Ectodermal cell (in vitro differentiated cells): ENCODE measurements around the gene UBR1.
"Not testable (repeated sequence)": the region's sequence is repeated elsewhere in the genome, so short reads cannot be mapped to it uniquely, and the experiment has no call there.

Experiments used
- H3K27ac ChIP-seq: 2 replicates; pipeline ENCODE4 v1.7.0; 2013; ENCODE audit warnings: mild to moderate bottlenecking, low read depth, low read length; ENCODE audit not compliant: insufficient read depth, poor library complexity, severe bottlenecking
- H3K27me3 ChIP-seq: 2 replicates; pipeline ENCODE4 v1.7.0; 2013; ENCODE audit warnings: mild to moderate bottlenecking, low read length; ENCODE audit not compliant: insufficient read depth, control insufficient read depth, poor library complexity, severe bottlenecking
- H3K36me3 ChIP-seq: one replicate; pipeline ENCODE4 v1.7.0; 2013; ENCODE audit warnings: low read length; ENCODE audit not compliant: control insufficient read depth, insufficient read depth
- H3K4me1 ChIP-seq: one replicate; pipeline ENCODE4 v1.7.0; 2013; ENCODE audit warnings: low read length; ENCODE audit not compliant: control insufficient read depth, insufficient read depth
- H3K4me3 ChIP-seq: 2 replicates; pipeline ENCODE4 v1.7.0; 2013; ENCODE audit warnings: low read depth, low read length, control low read depth; ENCODE audit not compliant: insufficient read depth
- H3K9me3 ChIP-seq: 2 replicates; pipeline ENCODE4 v1.7.0; 2013; ENCODE audit warnings: mild to moderate bottlenecking, low read length, moderate library complexity; ENCODE audit not compliant: control insufficient read depth
- WGBS, 2 experiments: methylation state at CpG; one replicate each; pipeline ENCODE4 v1.1.7; 2013; ENCODE audit warnings: missing lambda C conversion rate in 2 of 2; 5-methylcytosine and 5-hydroxymethylcytosine counted together

Gene UBR1

GRCh38 chr15:42992626-42993025 is 113.2 kb downstream of the UBR1 start:
- WGBS, 2 experiments, result 96 to 98% methylated on average over 3 of the region's 3 CpGs
- H3K36me3 ChIP-seq, result peaks cover 9% of the 10 kb centered on the region
- no peak overlapping the region for H3K4me3 ChIP-seq
- no peaks in the 10 kb centered on the region for H3K4me1 ChIP-seq
- H3K27ac ChIP-seq, result no peak overlapping the region
- no peaks in the 10 kb centered on the region for H3K27me3 ChIP-seq
- H3K9me3 ChIP-seq, result no peaks in the 10 kb centered on the region

- Histone ChIP-seq H3K36me3 (peaks cover 3% of the 10 kb centered on the region), H3K9me3 (no peaks in the 10 kb centered on the region), H3K27me3 (no peaks in the 10 kb centered on the region), H3K27ac (no peak overlapping the region), H3K4me1 (no peaks in the 10 kb centered on the region), H3K4me3 (no peak overlapping the region)
- WGBS, 2 experiments, result 95% methylated on average over 20 of the region's 20 CpGs
Measured at GRCh38 chr15:42986693-42987342, 119.0 kb downstream of the UBR1 start.

- WGBS, 2 experiments, result 100% methylated on average over 1 of the region's 1 CpG
- Histone ChIP-seq H3K27ac (no peak overlapping the region), H3K36me3 (peaks cover 7% of the 10 kb centered on the region), H3K4me1 (no peaks in the 10 kb centered on the region), H3K9me3 (no peaks in the 10 kb centered on the region), H3K4me3 (no peak overlapping the region), H3K27me3 (no peaks in the 10 kb centered on the region)
Measured at GRCh38 chr15:42984493-42985034, 121.3 kb downstream of the UBR1 start.

- not testable (repeated sequence) for H3K4me3 ChIP-seq, H3K27ac ChIP-seq, H3K4me1 ChIP-seq, H3K9me3 ChIP-seq, H3K27me3 ChIP-seq
- peaks cover 15% of the 10 kb centered on the region for H3K36me3 ChIP-seq
- WGBS, 2 experiments, result 96 to 98% methylated on average over 6 of the region's 6 CpGs
Measured at GRCh38 chr15:42979113-42979512, 126.7 kb downstream of the UBR1 start.

- Histone ChIP-seq H3K9me3 (no peaks in the 10 kb centered on the region), H3K4me1 (no peaks in the 10 kb centered on the region), H3K27ac (no peak overlapping the region), H3K36me3 (peaks cover 32% of the 10 kb centered on the region), H3K4me3 (no peak overlapping the region), H3K27me3 (no peaks in the 10 kb centered on the region)
- WGBS, 2 experiments, result 87 to 88% methylated on average over 2 of the region's 2 CpGs
Measured at GRCh38 chr15:42974202-42974862, 131.5 kb downstream of the UBR1 start.

DNA sequence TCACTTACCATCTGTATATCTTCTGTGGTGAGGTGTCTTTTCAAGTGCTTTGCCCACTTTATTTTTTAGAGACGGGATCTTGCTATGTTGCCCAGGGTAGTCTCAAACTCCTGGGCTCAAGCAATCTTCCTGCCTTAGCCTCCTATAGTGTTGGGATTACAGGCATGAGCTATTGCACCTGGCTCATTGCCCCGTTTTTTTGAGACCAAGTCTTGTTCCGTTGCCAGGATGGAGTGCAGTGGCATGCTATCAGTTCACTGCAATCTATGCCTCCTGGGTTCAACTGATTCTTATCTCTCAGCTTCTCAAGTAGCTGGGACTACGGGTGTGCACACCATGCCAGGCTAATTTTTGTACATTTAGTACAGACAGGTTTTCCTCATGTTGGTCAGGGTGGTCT is 132.7 kb downstream of the UBR1 start:
- Histone ChIP-seq H3K27ac (no peak overlapping the region), H3K36me3 (peaks cover 32% of the 10 kb centered on the region), H3K27me3 (no peaks in the 10 kb centered on the region), H3K4me1 (no peaks in the 10 kb centered on the region), H3K4me3 (no peak overlapping the region), H3K9me3 (no peaks in the 10 kb centered on the region)
- 94 to 96% methylated on average over 4 of the region's 4 CpGs for WGBS, 2 experiments

DNA sequence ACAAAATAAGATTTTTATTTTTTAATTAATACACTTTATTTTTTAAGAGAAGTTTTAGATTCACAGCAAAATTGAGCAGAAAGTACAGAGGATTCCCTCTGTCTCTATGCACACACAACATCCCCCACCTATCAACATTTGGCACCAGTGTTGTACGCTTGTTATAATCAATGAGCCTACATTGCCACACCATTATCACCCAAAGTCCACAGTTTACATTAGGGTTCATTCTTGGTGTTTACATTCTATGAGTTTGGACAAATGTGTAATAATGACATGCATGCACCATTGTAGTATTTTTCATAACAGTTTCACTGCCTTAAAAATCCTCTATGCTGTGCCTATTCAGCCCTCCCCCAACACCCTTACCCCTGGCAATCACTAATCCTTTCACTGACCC is 134.0 kb downstream of the UBR1 start:
- Histone ChIP-seq H3K27me3 (no peaks in the 10 kb centered on the region), H3K27ac (no peak overlapping the region), H3K4me1 (no peaks in the 10 kb centered on the region), H3K4me3 (no peak overlapping the region), H3K36me3 (peaks cover 32% of the 10 kb centered on the region), H3K9me3 (no peaks in the 10 kb centered on the region)
- WGBS, 2 experiments, result 94 to 100% methylated on average over 1 of the region's 1 CpG

DNA sequence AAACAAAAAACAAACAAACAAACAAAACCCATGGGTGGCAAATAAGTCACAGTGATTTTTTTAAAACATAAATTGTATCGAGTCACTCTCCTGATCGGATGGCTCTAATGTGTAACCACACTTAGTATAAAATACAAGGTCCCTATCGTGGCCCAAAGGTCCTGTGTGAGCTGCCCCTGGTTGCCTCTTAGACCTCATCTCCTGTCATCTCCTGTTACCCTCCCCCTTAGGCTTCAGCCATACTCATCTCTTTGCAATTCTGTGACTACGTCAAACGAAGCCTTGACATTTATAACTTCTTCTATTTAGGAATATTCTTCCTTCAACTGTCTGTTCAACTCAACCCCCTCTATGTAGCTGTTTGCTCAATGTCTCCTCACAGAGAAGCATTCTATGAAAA is 141.4 kb downstream of the UBR1 start:
- Histone ChIP-seq H3K4me3 (no peak overlapping the region), H3K9me3 (no peaks in the 10 kb centered on the region), H3K27ac (no peak overlapping the region), H3K27me3 (no peaks in the 10 kb centered on the region), H3K4me1 (no peaks in the 10 kb centered on the region), H3K36me3 (peaks cover 11% of the 10 kb centered on the region)
- WGBS, 2 experiments, result 95 to 96% methylated on average over 5 of the region's 5 CpGs

DNA sequence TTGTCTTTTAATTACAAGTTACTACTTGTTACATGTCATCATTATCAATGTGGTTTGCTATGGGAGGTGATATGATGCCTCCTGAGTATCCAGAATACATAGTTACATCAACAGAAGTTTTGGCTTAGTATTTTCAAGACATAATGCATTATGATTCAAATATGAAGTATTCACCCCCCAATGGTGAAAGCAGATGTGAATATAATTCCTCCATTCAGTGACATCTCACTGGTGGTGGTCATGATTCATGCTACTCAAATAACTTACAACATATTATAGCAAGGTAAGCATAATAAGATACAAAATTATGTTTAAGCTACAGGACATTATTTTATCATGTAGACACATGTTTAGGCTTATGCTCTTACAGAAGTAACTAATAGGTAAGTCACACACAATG is 150.3 kb downstream of the UBR1 start:
- Histone ChIP-seq H3K36me3 (peaks cover 20% of the 10 kb centered on the region), H3K27ac (no peak overlapping the region), H3K4me1 (no peaks in the 10 kb centered on the region), H3K4me3 (no peak overlapping the region), H3K27me3 (no peaks in the 10 kb centered on the region), H3K9me3 (no peaks in the 10 kb centered on the region)

DNA sequence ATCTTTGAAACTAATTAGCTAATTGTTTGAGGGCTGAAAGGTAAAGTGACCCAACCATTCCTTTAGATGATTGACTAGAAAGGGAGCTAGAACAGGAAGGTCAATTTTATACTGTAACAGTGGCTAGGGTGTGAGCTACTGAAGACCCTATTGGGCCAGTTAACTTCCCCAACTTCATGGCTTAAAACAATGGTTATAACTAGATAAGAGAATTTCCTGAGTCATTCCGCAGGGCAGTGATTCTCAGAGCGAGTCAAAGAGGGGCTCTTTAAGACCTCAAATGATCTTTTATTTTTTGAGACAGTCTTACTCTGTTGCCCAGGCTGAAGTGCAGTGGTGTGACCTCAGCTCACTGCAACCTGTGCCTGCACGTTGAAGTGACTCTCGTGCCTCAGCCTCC is 151.5 kb downstream of the UBR1 start:
- no peaks in the 10 kb centered on the region for H3K9me3 ChIP-seq
- no peak overlapping the region for H3K4me3 ChIP-seq
- no peaks in the 10 kb centered on the region for H3K4me1 ChIP-seq
- peaks cover 22% of the 10 kb centered on the region for H3K36me3 ChIP-seq
- no peaks in the 10 kb centered on the region for H3K27me3 ChIP-seq
- no peak overlapping the region for H3K27ac ChIP-seq
- 91 to 95% methylated on average over 4 of the region's 4 CpGs for WGBS, 2 experiments
